HG03039 (cell line): ENCODE data around the gene DLG5.

Experiments used
- ATAC-seq: cut with Tn5 transposase; IDR thresholded peaks from one replicate; pipeline ENCODE4 v1.9.1; 2021; ENCODE audit warnings: mild to moderate bottlenecking, moderate library complexity; ENCODE audit not compliant: unreplicated experiment

DLG5 gene

GRCh38 chr10:77892021-77892739 is 34.4 kb downstream of the DLG5 start:
- ATAC-seq, result no peak

- no peak for ATAC-seq
These were observed 36.5 kb downstream of the DLG5 start for GRCh38 chr10:77890097-77890496.

- ATAC-seq, result no peak
These were observed 37.2 kb downstream of the DLG5 start for GRCh38 chr10:77889277-77889903.

- ATAC-seq, result no peak
These were observed 38.2 kb downstream of the DLG5 start for GRCh38 chr10:77888356-77888703.

GRCh38 chr10:77887631-77888355 is 38.8 kb downstream of the DLG5 start:
- no peak for ATAC-seq

- ATAC-seq, result no peak
These were observed 39.7 kb downstream of the DLG5 start for GRCh38 chr10:77886795-77887355.

GRCh38 chr10:77884181-77884580 is 42.4 kb downstream of the DLG5 start:
- ATAC-seq, result no peak

- ATAC-seq, result no peak
These were observed 44.9 kb downstream of the DLG5 start for GRCh38 chr10:77881636-77882035.

- ATAC-seq, result no peak
These were observed 45.3 kb downstream of the DLG5 start for GRCh38 chr10:77881222-77881621.

- ATAC-seq, result no peak
These were observed 46.8 kb downstream of the DLG5 start for GRCh38 chr10:77879710-77880109.

- ATAC-seq, result no peak
These were observed 47.5 kb downstream of the DLG5 start for GRCh38 chr10:77879065-77879464.

GRCh38 chr10:77877441-77878344 is 48.9 kb downstream of the DLG5 start:
- ATAC-seq, result no peak

- ATAC-seq, result no peak
These were observed 50.8 kb downstream of the DLG5 start for GRCh38 chr10:77875730-77876129.

GRCh38 chr10:77874872-77875271 is 51.7 kb downstream of the DLG5 start:
- ATAC-seq, result no peak

- peak; percentile 70 for ATAC-seq
These were observed 52.8 kb downstream of the DLG5 start for GRCh38 chr10:77873536-77874380.

- no peak for ATAC-seq
These were observed 53.5 kb downstream of the DLG5 start for GRCh38 chr10:77872947-77873535.

- no peak for ATAC-seq
These were observed 54.2 kb downstream of the DLG5 start for GRCh38 chr10:77872151-77872946.

- ATAC-seq, result no peak
These were observed 56.7 kb downstream of the DLG5 start for GRCh38 chr10:77869626-77870420.
